Measurements from ENCODE around the gene SEC14L6.

Gene SEC14L6

GRCh38 chr22:30574095-30574981 lies 27.8 kb upstream of the SEC14L6 start, which contains the start of gene GAL3ST1:
Gene GAL3ST1 (minus strand): TSS chr22:30574665. CDS start chr22:30557392, 17,273 bp downstream.
- Histone ChIP-seq H3K4me1 (ENCODE audit: low read length) (no peaks in the 10 kb centered on the region), H2AFZ (ENCODE audit: low read length) (no peak within 1 kb of the TSS), H3K9me2 (replicated peaks; ENCODE audit: insufficient read depth, low read length) (no peaks in the 10 kb centered on the region), H3K27me3 (replicated peaks; ENCODE audit: insufficient read depth, low read length) (peaks cover 16% of the 10 kb centered on the region; the same call in 1 of the 2 replicates), H3K9ac (ENCODE audit: low read length) (no peak within 1 kb of the TSS), H3K27ac (ENCODE audit: low read length) (no peak within 1 kb of the TSS), H3K36me3 (replicated peaks; ENCODE audit: insufficient read depth, low read length) (no peaks in the 10 kb centered on the region), H4K20me1 (ENCODE audit: insufficient read depth, low read length) (no peaks in the 10 kb centered on the region), H3K9me3 (replicated peaks; ENCODE audit: insufficient read depth, low read length) (no peaks in the 10 kb centered on the region), H3K79me2 (ENCODE audit: low read length) (no peaks in the 10 kb centered on the region), H3F3A (ENCODE audit: insufficient read depth, low read length) (no peaks in the 10 kb centered on the region), H3K4me3 (ENCODE audit: low read length) (no peak within 1 kb of the TSS), H3K4me2 (ENCODE audit: low read depth, low read length) (no peak within 1 kb of the TSS)
- no peak for DNase-seq
- TF ChIP-seq, protein P1, sequence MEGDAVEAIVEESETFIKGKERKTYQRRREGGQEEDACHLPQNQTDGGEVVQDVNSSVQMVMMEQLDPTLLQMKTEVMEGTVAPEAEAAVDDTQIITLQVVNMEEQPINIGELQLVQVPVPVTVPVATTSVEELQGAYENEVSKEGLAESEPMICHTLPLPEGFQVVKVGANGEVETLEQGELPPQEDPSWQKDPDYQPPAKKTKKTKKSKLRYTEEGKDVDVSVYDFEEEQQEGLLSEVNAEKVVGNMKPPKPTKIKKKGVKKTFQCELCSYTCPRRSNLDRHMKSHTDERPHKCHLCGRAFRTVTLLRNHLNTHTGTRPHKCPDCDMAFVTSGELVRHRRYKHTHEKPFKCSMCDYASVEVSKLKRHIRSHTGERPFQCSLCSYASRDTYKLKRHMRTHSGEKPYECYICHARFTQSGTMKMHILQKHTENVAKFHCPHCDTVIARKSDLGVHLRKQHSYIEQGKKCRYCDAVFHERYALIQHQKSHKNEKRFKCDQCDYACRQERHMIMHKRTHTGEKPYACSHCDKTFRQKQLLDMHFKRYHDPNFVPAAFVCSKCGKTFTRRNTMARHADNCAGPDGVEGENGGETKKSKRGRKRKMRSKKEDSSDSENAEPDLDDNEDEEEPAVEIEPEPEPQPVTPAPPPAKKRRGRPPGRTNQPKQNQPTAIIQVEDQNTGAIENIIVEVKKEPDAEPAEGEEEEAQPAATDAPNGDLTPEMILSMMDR (IDR thresholded peaks at IDR 0.05; ENCODE audit: low read length) = no peak
- no peak for TF ChIP-seq EZH2 (optimal IDR thresholded peaks at IDR 0.05; ENCODE audit: low read depth, low read length)
- TF ChIP-seq EZH2phosphoT487 (IDR thresholded peaks at IDR 0.05; ENCODE audit: low read length) = no peak

DNA sequence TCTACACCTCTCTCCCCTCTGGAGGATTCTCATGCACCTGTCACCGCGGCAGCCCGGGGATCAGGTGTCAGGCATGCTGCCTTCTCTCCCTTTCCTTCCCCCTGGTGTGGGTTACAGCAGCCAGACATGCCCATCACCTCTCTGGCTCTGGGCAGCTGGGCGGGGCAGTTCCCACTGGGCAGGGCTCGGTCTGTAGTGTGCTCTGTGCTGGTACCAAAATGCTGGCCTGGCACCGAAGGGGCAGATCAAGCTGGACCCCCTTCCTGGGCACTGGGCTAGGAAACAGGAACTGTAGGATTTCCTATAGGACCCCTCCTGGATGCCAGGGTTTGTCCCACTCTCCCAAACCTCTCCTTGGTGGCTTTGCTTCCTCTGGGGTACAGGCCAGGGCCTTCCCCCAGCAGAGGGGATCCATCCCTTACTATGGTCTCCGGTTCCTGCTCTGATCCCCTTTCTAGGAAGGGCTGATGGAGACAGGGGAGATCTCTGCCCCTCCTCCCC lies 27.1 kb upstream of the SEC14L6 start:
- Histone ChIP-seq H3K27me3 (replicated peaks; ENCODE audit: insufficient read depth, low read length) (peaks cover 16% of the 10 kb centered on the region; the same call in 1 of the 2 replicates), H3K4me1 (ENCODE audit: low read length) (no peaks in the 10 kb centered on the region), H3K9me3 (replicated peaks; ENCODE audit: insufficient read depth, low read length) (no peaks in the 10 kb centered on the region), H3K27ac (ENCODE audit: low read length) (no peak overlapping the region), H3K4me2 (ENCODE audit: low read depth, low read length) (no peak overlapping the region), H3K79me2 (ENCODE audit: low read length) (no peaks in the 10 kb centered on the region), H4K20me1 (ENCODE audit: insufficient read depth, low read length) (no peaks in the 10 kb centered on the region), H3K9ac (ENCODE audit: low read length) (no peak overlapping the region), H2AFZ (ENCODE audit: low read length) (no peak overlapping the region), H3K4me3 (ENCODE audit: low read length) (no peak overlapping the region), H3F3A (ENCODE audit: insufficient read depth, low read length) (no peaks in the 10 kb centered on the region), H3K9me2 (replicated peaks; ENCODE audit: insufficient read depth, low read length) (no peaks in the 10 kb centered on the region), H3K36me3 (replicated peaks; ENCODE audit: insufficient read depth, low read length) (no peaks in the 10 kb centered on the region)
- no peak for DNase-seq
- TF ChIP-seq EZH2phosphoT487 (IDR thresholded peaks at IDR 0.05; ENCODE audit: low read length) = no peak
- TF ChIP-seq, protein P1 (IDR thresholded peaks at IDR 0.05; ENCODE audit: low read length) = no peak
- TF ChIP-seq EZH2 (optimal IDR thresholded peaks at IDR 0.05; ENCODE audit: low read depth, low read length) = no peak

GRCh38 chr22:30572840-30573593 lies 26.5 kb upstream of the SEC14L6 start:
- H3K4me2 ChIP-seq (ENCODE audit: low read depth, low read length) = no peak overlapping the region
- TF ChIP-seq EZH2 (optimal IDR thresholded peaks at IDR 0.05; ENCODE audit: low read depth, low read length) (no peak), EZH2phosphoT487 (IDR thresholded peaks at IDR 0.05; ENCODE audit: low read length) (no peak)
- TF ChIP-seq, protein P1 (IDR thresholded peaks at IDR 0.05; ENCODE audit: low read length) = no peak

More at GRCh38 chr22:30572840-30573593, 26.5 kb upstream of the SEC14L6 start:
- no peaks in the 10 kb centered on the region for H3K9me2 ChIP-seq (replicated peaks; ENCODE audit: insufficient read depth, low read length)
- no peaks in the 10 kb centered on the region for H3K36me3 ChIP-seq (replicated peaks; ENCODE audit: insufficient read depth, low read length)
- peaks cover 22% of the 10 kb centered on the region for H3K27me3 ChIP-seq (replicated peaks; ENCODE audit: insufficient read depth, low read length)
- no peak overlapping the region for H3K4me3 ChIP-seq (ENCODE audit: low read length)
- H3K4me1 ChIP-seq (ENCODE audit: low read length) = no peaks in the 10 kb centered on the region
- no peak overlapping the region for H3K27ac ChIP-seq (ENCODE audit: low read length)
- H3K9ac ChIP-seq (ENCODE audit: low read length) = no peak overlapping the region
- H3K79me2 ChIP-seq (ENCODE audit: low read length) = no peaks in the 10 kb centered on the region
- no peak for DNase-seq
- no peaks in the 10 kb centered on the region for H4K20me1 ChIP-seq (ENCODE audit: insufficient read depth, low read length)
- no peaks in the 10 kb centered on the region for H3K9me3 ChIP-seq (replicated peaks; ENCODE audit: insufficient read depth, low read length)
- no peaks in the 10 kb centered on the region for H3F3A ChIP-seq (ENCODE audit: insufficient read depth, low read length)
- no peak overlapping the region for H2AFZ ChIP-seq (ENCODE audit: low read length)
